ENCODE results near the gene HOXB4.

The HOXB4 gene

DNA sequence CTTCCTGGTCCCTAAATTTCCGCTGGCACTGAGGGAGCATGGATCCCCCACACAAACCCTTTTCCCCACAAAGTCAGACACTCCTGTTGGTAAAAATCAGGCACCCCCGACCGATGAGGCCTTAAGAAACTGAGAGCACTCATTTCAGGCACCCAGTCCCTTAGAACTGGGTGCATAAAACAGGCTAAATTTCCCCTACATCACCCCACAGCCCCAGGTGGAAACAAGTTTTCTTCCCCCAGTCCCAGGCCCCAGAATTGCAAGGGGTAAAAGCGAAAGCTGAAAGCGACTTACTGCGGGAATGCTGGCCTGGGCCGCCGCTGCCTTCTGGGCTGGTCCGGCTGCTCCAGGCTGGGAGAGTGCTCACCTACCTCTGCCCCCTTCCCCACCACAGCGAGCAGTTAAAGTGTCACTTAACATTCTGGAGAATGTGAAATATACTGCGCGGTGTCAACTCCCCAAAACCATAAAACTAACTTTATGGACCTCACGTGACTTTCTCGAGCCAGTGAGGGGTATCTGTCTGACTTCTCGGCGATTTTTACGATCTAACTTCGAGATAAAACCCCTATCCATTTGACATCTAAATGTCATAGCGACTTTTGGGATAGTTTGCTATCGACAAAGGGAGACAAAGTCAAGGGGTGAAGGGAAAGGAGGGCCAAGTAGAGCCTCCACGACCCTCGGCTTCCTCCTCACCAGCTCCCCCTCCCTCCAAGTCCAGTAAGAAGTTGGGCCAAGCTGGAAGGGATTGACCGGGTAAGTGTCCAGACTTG lies 11.9 kb upstream of the HOXB4 start, which contains the start of gene HOXB3:
Gene HOXB3, minus strand, starts transcription at position 411 of the 776 bp plus-strand sequence. CDS start 37,767 bp downstream, outside the sequence.
- ATAC-seq, result no peak
- Mint-ChIP-seq H3K4me3 (no peak within 1 kb of the TSS), H3K27ac (peak within 1 kb of the TSS; percentile 27), H3K36me3 (no peaks in the 10 kb centered on the region), H3K9me3 (no peaks in the 10 kb centered on the region), H3K4me1 (peaks cover 50% of the 10 kb centered on the region)
- DNase-seq (ENCODE audit: low spot score in 2 of 2), result no peak

DNA sequence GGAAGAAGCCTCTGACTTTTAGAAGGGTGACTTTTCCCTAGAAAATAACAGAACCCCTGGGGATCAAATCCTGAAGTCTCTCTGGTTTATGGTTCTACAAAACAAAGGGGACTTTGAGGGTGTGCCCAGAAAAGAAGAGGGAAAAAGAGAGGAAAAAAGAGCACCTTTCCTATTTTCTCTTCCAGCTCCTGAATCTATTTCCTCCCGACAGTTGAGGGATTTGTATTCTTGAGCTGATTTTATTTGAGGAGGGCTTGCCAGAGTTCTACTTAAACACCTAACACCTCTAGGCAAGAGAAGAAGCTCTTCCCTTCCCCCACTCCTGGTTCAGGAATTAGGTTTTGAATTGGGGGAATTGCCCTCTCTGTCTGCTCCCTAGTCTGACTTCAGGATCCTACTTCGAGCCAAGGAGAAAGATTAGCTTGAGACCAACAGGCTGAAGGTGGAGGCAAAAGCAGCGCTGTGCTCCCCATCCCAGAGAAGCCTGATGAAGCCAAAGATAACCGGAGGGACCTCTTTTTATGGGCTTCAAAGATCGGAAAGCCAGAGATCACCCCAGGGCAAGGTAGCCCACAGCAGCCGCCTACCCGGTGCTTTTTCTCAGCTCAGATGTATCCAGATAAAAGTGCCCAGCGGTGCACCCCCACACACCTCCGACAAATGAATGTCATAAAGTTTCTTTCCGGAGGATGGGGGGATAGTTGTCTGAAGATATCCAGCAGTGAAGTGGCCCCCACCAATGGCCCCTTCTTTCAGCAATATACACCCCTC lies 11.1 kb upstream of the HOXB4 start:
- H3K27ac Mint-ChIP-seq, result no peak overlapping the region
- ATAC-seq (no peak), DNase-seq (ENCODE audit: low spot score in 2 of 2) (no peak)
- no peaks in the 10 kb centered on the region for H3K36me3 Mint-ChIP-seq
- no peaks in the 10 kb centered on the region for H3K9me3 Mint-ChIP-seq
- no peak overlapping the region for H3K4me3 Mint-ChIP-seq
- peaks cover 56% of the 10 kb centered on the region for H3K4me1 Mint-ChIP-seq

DNA sequence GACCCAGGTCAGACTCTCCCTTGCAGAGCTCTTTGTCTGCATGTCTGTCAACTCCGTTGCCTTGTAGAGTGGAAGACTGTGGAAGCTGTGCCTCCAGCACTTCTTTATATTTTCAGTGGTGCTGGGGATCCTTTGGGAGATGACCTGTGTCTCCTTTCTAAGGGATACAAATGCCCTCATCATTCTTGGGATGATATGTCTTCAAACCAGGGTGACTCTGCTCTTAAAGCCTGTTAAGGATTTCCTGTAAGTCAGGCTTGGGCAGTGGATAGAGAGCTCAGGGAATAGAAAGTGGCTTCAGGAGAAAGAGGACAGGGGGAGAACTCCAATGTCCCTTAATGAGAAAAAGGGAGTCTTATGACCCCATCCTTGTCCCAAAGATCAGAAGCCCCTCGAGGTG lies 10.4 kb upstream of the HOXB4 start:
- Mint-ChIP-seq H3K36me3 (no peaks in the 10 kb centered on the region), H3K4me1 (peaks cover 50% of the 10 kb centered on the region), H3K4me3 (no peak overlapping the region), H3K9me3 (no peaks in the 10 kb centered on the region), H3K27ac (no peak overlapping the region)
- ATAC-seq (no peak), DNase-seq (ENCODE audit: low spot score in 2 of 2) (no peak)

DNA sequence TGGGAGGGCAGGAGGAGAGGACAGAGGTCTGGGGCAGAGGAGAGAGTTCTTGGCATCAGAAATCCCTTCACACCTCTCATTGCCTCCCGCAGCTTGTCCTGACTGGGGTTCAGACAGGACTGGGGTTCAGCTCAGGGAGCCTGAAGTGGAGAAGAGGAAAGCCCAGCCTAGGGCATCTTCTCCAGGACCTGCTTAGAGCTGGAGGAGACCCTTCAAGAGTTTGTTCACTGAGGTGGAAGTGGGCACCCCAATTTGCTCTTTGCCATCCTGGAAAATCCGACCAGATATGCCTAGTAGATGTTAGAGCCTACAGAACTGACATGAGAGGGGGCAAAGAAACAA lies 9.9 kb upstream of the HOXB4 start:
- no peak overlapping the region for H3K27ac Mint-ChIP-seq
- no peak for DNase-seq (ENCODE audit: low spot score in 2 of 2)
- H3K4me3 Mint-ChIP-seq, result no peak overlapping the region
- no peaks in the 10 kb centered on the region for H3K9me3 Mint-ChIP-seq
- peaks cover 46% of the 10 kb centered on the region for H3K4me1 Mint-ChIP-seq
- H3K36me3 Mint-ChIP-seq, result no peaks in the 10 kb centered on the region
- ATAC-seq, result no peak

DNA sequence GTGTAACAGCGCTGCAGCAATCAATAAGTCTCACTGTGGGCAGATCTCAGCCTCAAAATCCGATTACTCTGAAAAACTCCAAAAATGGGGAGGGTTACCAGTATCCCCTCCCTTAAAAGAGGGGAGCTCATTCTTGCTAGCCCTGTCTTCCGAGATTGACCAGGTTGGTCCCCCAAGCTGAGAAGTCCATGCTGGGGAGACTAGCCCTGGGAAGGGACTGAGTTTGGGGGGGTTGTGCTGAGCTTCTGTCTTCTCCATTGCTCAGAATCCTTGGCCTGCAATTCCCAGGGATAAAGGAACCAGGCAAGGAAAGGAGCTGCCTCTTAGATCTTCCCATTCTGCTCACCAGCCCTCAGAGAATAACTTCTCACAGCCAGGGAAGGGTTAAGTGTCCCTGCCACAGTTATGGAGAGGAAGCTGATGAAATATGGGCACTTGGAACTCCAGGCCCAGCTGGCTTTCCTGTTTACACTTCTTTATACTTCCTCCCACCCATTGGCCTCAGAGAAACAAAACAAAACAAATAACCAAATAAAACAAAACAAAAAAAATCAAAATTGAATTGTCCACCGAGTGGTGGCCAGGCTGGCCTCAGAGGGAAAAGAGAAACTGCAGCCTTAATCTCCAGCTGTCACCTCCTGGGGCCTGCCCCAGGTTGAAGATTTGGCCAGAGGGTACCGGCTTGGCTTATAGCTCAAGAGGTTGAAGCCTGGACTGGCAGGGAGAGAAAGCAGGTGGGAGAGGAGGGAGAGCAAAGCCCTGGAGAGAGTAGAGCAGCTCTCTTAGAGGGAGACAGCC lies 9.3 kb upstream of the HOXB4 start:
- DNase-seq (ENCODE audit: low spot score in 2 of 2) (no peak), ATAC-seq (no peak)
- peaks cover 40% of the 10 kb centered on the region for H3K4me1 Mint-ChIP-seq
- H3K27ac Mint-ChIP-seq, result no peak overlapping the region
- no peaks in the 10 kb centered on the region for H3K9me3 Mint-ChIP-seq
- H3K4me3 Mint-ChIP-seq, result peak overlapping the region; percentile 91
- no peaks in the 10 kb centered on the region for H3K36me3 Mint-ChIP-seq

DNA sequence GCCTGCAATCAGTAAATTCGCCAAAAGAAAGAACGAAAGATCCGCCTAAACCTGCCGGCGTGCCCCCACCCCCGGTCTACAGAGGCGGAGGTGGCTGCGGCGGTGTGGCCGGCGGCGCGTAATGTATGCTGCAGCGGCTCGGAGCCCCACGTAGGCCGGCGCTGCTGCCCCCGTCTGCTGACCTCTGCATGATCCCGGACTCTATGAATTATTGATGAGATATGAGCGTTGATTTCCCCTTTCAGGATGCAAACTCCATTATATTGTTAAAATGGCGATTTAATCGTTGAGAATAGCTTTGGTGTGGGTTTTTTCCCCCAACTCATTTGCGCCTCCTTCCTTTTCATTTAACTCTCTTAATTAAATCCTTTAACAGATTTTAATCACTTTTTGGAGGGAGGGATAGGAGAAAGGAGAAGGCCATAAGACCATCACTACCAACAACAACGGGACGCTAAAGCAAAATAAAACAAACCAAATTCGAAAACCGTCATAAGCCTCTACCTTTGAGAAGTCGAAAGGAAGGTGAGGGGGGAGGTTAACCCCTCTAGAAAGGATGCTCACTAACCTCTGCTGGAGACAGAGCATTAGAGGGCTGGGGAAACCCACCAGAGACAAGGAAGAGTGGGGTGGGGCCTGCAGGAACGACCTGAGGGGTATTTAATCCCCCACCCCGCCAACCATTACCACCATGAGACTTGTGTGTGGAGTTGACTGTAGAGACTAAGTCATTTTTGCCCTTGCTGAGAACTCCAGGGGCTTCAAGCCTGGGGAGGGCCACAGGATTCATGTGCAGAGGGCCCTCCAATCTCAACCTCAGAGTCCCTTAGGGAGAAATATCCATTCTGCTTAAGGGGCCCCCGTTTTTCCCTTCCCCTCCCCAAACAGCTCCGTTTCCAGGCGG lies 8.5 kb upstream of the HOXB4 start:
- no peaks in the 10 kb centered on the region for H3K36me3 Mint-ChIP-seq
- H3K27ac Mint-ChIP-seq, result peak overlapping the region; percentile 77
- no peaks in the 10 kb centered on the region for H3K9me3 Mint-ChIP-seq
- DNase-seq (ENCODE audit: low spot score in 2 of 2) (no peak), ATAC-seq (peak; percentile 51)
- peaks cover 37% of the 10 kb centered on the region for H3K4me1 Mint-ChIP-seq
- peak overlapping the region; percentile 91 for H3K4me3 Mint-ChIP-seq

DNA sequence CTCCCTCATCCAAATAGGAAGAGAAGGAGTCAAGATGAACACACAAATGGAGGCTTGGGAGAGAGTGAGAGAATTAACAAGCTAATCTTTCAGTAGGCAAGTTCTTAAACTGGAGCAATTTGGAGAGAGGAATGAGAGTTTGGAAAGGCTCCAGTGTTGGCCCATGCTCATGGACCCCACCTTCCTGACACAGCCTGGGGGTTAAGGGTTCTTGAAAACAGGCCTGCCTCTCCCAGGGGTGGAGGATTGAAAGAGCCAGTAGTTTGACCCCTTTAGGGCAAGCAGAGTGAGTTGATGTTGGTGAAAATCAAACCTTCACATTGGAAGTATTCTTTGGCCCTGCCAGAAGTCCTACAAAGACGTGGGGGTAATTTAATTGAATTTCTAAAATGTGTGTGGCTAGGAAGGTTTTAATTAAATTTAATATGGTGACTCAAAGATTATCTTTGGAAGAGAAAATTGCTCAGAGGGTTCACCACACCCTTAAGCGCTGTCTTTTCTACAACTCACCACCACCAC lies 6.1 kb upstream of the HOXB4 start:
- no peaks in the 10 kb centered on the region for H3K9me3 Mint-ChIP-seq
- H3K27ac Mint-ChIP-seq, result no peak overlapping the region
- peak overlapping the region; percentile 91 for H3K4me3 Mint-ChIP-seq
- peaks cover 37% of the 10 kb centered on the region for H3K4me1 Mint-ChIP-seq
- DNase-seq (ENCODE audit: low spot score in 2 of 2) (no peak), ATAC-seq (no peak)
- no peaks in the 10 kb centered on the region for H3K36me3 Mint-ChIP-seq

DNA sequence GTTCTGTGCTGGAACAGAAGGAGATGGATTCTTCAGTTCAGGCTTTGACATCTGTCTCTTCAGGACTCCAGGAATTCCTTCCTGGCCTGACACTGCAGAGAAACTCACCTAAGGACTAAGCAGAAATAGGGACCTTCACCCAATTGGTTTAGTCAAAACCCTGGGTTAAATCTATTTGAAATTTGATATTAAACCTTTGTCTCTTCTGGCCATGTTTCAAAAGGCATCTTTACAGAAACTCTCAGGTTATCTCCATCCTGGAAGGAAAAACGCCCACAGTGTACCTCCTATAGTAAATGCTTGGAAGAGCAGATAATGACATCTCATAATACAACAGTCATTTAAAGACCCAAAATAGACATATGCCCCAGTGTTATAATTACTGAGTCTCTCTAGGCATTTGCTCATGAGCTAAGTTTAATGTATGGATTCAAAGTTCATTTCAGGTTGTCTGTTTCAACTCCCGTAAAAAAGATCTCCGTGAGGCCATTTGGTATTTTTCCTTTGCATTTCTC lies 5.6 kb upstream of the HOXB4 start:
- Mint-ChIP-seq H3K4me3 (peak overlapping the region; percentile 91), H3K27ac (no peak overlapping the region), H3K9me3 (no peaks in the 10 kb centered on the region), H3K36me3 (no peaks in the 10 kb centered on the region), H3K4me1 (peaks cover 42% of the 10 kb centered on the region)
- no peak for DNase-seq (ENCODE audit: low spot score in 2 of 2)
- no peak for ATAC-seq

DNA sequence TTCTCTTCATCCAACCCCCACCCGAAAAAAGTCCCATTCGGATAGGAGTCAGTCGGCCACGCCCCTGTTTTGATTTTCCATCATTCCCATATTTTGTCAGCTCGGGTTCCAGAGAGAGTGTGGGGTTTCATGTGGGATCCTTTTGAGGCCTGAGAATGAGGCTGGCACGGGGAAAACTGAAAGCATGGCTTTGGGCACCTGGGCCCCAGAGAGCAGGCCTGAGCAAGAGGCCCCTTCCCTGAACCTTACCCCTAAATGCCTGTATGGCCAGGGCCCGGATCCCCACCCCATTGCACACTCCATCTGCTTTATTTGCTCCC lies 4.6 kb upstream of the HOXB4 start:
- DNase-seq (ENCODE audit: low spot score in 2 of 2), result no peak
- Mint-ChIP-seq H3K36me3 (no peaks in the 10 kb centered on the region), H3K27ac (no peak overlapping the region), H3K4me3 (peak overlapping the region; percentile 54), H3K9me3 (no peaks in the 10 kb centered on the region), H3K4me1 (peaks cover 43% of the 10 kb centered on the region)
- ATAC-seq, result no peak

DNA sequence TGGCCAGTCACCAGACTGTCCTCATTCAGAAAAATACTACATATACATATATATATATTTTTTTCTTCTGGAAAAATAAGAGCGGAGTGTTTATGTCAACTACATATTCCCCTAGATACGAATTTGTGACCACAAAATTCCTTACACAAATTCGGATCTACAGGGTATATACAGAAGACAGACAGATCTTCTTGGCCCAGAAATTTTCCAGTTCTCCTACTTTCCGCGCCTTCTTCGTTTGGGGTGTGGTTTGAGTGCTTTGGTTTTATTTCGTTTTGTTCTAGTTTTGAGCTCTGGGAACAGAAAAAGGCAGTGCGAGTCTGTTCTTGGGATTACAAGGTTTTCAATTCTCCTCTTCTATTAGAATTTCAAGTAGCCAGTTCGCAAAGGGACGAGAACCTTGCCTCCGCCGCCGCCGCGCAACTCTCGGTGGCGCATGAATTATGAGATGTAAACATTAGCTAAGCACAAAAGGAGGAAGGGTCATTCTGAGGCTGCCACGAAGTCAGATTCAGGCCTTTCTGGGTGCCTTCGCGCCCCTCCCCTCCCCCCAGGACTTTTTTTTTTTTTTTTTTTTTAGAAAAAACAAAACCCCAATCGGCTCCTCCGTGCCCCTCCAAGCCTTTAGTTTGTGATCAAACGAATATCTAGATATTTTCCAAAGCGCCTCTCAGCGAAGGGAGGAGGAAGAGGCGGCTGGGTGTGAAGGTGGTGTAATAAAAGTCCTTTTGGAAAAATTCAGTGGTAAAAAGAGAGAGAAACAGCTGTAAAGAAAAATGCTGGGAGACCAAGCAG lies 1.8 kb upstream of the HOXB4 start:
- no peak for ATAC-seq
- Mint-ChIP-seq H3K4me1 (peaks cover 16% of the 10 kb centered on the region), H3K27ac (no peak overlapping the region)

DNA sequence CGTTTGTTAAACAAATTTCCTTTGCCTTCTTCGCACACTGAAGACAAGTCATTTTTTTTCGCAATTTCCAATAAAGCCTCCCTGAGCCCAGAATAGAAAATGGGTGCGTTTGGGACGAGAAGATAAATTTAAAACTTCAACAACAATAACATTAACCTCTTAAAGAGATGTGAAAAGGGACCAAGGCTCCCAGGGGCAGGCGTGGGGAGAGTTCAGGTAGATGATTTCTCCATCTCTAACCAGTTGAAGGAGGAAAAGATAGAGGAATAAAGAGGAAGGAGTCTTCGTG lies 1.3 kb upstream of the HOXB4 start:
- H3K36me3 Mint-ChIP-seq, result no peaks in the 10 kb centered on the region
- no peak for ATAC-seq
- peaks cover 10% of the 10 kb centered on the region for H3K4me1 Mint-ChIP-seq

More for the DNA sequence above, 1.8 kb upstream of the HOXB4 start:
- Mint-ChIP-seq H3K9me3 (no peaks in the 10 kb centered on the region), H3K36me3 (no peaks in the 10 kb centered on the region), H3K4me3 (peak overlapping the region; percentile 86)
- DNase-seq (ENCODE audit: low spot score in 2 of 2), result no peak

DNA sequence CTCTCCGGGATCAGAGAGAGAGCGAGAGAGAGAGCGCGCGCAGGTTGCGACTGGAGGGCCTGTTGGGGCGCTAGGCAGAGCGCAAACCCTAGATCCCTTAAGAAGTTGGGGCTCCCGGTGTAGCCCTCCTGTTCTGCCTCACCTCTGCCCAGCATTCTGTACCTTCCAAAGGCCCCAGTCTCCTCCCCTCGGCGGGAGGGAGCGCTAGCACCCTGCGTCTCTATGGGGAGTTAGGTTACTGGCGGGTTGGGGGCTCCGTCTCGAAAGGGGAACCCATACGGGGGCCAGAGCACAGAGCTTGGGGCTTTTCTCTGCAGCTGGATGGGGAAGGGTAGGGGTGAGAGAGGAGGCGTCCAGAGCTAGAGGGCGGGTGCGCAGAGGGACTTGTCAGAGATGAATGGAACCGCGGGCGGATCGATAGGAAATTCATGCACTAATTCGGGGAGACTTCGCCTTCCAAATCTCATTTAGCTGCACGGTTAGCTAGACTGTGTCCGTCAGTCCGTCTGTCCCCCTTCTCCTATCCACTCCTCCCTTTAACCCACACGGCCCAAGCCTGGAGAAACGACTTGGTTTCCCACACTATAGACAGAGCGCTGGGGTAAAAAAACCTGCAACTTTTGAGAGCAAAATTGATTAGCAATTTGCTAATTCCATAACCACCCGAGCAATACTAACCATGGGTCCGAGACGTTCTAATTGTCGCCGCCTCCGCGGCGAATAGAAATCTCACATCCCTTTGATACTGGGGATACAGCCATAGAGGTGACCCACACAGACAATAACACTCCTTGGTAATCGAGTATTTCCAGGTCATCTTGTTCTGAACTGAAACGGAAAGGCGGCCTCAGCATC lies 693 bp upstream of the HOXB4 start:
- Mint-ChIP-seq H3K4me1 (peaks cover 9% of the 10 kb centered on the region), H3K9me3 (no peaks in the 10 kb centered on the region), H3K36me3 (no peaks in the 10 kb centered on the region), H3K4me3 (peak overlapping the region; percentile 86), H3K27ac (peak overlapping the region; percentile 92)
- DNase-seq (ENCODE audit: low spot score in 2 of 2) (no peak), ATAC-seq (peak; percentile 72)

More for the DNA sequence above, 1.3 kb upstream of the HOXB4 start:
- DNase-seq (ENCODE audit: low spot score in 2 of 2), result no peak
- no peaks in the 10 kb centered on the region for H3K9me3 Mint-ChIP-seq
- peak overlapping the region; percentile 86 for H3K4me3 Mint-ChIP-seq
- peak overlapping the region; percentile 92 for H3K27ac Mint-ChIP-seq

DNA sequence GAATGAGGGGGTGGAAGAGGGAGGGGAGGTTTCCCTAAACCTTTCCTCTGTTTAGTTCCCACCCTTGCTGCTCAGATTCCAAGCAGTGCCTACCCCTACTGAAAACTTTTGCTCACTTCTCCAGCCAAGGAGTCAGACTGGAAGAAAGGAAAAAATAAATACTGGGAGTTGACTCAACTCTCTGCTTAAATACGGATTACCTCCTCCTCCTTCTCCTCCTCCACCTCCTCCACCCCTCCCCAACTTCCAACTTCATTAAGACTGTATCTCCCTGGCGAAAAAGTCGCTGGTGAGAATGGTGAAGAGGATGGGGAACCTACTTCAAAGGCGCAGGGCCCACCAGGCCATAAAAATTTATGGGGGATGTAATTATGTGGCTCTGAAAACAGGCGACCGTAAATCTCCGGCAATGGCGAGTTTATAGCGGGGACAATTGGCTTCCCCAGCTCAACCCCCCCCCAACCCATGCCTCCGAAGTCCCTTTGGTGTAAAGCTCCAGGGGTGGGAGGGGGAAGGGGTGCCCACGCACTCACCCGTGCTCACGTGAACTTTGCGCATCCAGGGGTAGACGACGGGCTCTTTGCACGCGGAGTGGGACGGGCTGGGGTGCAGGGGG lies 712 bp downstream of the HOXB4 start:
- ATAC-seq (peak; percentile 14), DNase-seq (ENCODE audit: low spot score in 2 of 2) (no peak)
- Mint-ChIP-seq H3K4me1 (peaks cover 9% of the 10 kb centered on the region), H3K36me3 (no peaks in the 10 kb centered on the region), H3K9me3 (no peaks in the 10 kb centered on the region), H3K27ac (peak overlapping the region; percentile 92), H3K4me3 (peak overlapping the region; percentile 86)

Data from stimulated activated effector memory CD8-positive, alpha-beta T cell treated with anti-CD3 and anti-CD28 coated beads, Interleukin-12 subunit alpha, Interleukin-12 subunit beta, amount 100 ng/mL, for 72 hours (primary cell).